GM18858 (cell line): ENCODE measurements around the gene LYSMD2.

Source experiments
- ATAC-seq: cut with Tn5 transposase; IDR thresholded peaks from one replicate; pipeline ENCODE4 v1.9.1; 2021; ENCODE audit not compliant: unreplicated experiment

The LYSMD2 gene

DNA sequence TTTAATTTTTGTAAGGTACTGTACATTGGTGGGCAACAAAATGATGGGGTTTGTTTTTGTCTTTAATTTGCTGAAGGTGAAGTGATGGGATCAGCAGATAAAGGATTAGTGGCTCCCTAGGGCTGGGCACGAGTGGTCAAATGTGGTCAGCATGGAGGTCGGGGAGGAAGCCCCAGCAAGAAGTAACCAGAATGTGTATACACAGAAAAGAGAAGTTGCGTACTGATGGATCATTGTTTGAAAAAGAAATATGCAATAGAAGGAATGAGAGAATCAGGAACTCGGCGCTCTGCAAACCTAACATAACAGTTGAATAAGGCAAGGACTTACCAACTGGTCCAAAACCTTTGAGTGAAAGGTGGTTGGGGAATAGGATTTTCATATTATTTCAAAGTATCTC is 15.4 kb upstream of the LYSMD2 start:
- ATAC-seq = no peak

DNA sequence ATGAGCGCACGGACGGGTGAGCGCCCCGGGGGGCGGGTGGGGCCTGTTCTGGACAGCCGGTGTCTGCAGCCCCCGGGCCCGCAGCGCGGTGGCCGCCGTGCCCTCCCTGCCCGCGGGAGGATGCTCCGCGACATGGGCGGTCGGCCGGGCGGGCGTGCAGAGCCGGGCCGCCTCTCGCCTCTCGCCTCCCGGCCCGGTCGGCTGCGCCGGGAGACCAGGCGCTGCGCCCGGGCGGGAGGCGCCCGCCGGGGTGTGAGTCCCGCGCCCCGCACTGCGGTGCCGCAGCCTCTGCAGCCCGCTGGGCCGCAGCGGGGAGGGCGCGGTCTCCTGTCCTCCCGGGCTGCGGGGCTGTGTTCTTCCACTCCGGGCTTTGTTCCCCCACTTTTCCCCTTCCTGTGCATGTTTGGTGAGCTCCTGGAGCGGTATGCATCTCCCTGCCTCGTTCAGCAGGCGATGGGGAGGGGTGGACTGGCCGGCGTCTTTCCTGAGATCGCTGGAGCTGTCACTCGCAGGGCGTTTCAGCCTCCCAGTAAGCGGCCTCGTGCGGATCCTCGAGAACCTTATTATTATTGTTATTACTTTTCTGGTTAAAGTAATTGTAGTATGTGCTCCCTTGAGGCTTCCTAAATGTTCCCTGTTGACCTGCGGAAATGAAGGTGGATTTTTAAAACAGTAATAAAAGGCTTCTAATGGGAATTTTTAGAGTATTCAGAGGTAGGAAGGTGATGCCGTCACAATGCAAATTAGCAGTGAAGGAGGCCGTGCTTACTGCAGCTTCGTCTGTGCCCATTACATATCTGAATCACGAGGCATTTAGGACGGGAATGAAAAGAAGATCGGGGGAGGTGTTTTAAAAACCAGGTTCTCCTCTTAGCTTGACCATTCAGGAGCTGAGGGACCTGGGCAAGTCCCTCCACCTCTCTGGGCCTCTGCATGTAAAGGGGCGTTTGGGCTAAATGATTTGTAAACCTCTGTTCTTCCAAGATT is 14.5 kb upstream of the LYSMD2 start:
- ATAC-seq = peak; percentile 27

DNA sequence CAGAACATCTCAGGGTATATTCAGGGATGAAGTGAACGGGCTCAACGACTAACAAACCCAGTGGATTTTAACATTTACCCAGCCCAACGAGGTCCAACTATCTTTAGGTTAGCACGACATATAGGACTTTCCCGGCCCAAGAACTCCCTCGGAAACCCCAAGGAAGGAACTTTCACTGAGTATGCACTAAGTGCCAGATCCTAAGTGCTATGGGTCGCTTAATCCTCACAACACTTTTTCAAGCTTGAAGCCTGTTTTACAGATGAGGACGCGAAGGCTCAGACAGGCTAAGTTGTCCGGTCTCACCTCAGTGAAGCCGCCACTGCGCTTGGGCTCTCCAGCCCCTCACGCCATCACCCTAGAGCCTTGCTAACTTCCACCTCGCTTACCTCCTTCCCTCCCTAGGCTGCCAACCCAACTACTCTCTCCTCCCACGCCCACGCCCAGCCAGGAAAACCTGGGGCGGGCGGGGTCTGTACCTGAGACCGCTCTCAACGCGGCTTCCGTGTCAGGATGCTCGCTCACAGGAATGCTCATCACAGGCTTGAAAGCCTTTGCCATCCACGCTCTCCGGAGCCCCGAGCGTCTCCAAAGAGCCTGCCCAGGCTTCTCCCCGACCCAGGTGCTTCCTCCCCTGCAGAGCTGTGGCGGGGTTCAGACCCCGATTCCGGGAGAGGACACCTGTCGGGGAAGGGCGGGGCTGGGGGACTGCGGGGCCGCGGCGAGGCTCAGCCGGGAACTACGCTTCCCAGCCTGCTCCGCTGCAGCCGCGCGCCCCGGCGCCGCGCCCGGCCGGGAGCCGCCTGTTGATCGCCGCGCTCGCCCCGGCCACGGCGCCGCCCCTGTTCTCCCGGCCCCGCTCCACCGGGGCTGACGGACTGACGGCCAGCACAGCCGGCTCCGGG is 13.6 kb upstream of the LYSMD2 start, which contains the start of gene TMOD2:
TSS of gene TMOD2 (plus strand) at position 806 of the 905 bp plus-strand sequence. CDS start 14,845 bp downstream, outside the sequence.
- peak; percentile 52 for ATAC-seq

DNA sequence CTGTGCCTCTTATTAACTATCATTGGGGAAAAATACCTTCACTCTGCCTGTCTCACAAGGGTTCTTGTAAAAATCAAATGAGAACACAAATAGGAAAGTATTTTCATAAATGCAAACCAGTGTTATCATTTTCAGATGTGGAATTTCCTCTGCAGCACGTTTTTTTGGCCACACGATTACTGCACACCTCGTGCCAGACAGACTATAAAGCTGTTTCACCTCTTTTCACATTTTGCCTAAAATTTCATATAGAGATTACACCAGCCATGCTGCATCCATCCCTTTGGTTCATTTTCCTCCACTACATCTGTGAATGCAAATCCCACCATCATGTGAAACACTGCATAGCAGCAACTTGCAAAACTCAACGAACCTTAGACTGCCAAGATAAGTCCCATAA is 12.7 kb upstream of the LYSMD2 start:
- no peak for ATAC-seq

DNA sequence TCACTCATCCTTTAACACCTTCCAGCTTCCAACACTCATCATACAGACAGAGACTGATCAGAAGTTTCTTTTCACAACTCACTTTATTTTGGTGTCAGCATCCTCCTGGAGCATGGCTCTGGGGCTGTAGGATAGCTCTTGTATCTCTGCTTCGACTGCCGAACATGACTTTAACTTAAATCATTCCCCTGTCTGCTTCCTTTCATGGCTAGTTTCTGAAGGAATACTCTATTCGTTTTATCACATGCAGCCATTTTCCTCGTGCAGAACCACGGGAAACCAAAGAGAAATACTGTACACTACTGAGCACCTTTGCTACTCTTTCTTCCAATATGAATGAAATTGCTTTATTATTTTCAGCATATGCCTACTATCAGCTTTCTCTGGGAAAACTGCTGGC is 11.9 kb upstream of the LYSMD2 start:
- no peak for ATAC-seq

DNA sequence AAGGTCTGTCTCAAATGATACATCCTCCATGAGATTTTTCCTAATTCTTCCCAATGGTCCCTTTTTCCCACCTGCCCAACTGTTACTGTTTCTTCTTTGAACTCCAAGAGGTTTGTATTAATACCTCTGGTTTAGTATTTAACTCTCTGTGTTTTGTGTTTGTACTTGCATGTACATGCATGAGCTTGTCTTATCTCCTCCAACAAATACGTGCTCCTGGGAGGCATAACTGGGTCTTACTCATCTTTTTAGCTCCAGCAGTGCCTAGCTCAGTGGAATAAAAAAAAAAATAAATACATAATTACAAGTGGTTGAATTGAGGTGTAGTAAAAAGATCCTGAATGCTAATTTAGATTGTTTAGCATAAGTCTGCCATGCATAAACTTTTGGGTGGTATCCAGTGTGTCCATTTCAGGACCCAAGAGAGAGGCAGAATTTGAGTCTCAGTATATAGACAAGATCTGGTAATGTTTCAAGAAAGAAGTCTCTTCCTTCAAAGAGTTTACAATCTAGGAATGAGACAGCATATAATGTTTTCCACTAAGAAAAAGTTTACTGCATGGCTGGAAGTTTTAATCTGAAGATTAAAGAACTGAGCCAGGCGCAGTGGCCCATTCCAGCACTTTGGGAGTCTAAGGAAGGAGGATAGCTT is 1.7 kb upstream of the LYSMD2 start:
- no peak for ATAC-seq

DNA sequence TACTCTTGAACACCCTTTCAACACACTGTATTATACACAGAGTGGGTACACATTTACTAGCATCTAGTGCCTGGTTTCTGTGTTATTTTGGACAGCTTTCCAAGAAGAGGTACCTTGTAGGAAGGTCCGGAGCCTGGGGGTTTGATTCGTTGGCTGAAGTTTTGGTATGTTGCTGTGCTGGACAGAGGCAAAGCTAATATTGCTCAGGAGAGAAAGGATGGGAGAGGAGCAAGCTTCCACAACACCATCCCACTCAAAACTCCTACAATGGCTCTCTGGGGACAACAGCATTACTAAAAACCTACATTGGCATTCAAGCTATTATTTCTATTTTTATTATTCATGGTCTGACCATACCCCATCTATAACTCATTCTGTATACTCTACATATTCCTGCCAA is 1.1 kb upstream of the LYSMD2 start:
- ATAC-seq = no peak

DNA sequence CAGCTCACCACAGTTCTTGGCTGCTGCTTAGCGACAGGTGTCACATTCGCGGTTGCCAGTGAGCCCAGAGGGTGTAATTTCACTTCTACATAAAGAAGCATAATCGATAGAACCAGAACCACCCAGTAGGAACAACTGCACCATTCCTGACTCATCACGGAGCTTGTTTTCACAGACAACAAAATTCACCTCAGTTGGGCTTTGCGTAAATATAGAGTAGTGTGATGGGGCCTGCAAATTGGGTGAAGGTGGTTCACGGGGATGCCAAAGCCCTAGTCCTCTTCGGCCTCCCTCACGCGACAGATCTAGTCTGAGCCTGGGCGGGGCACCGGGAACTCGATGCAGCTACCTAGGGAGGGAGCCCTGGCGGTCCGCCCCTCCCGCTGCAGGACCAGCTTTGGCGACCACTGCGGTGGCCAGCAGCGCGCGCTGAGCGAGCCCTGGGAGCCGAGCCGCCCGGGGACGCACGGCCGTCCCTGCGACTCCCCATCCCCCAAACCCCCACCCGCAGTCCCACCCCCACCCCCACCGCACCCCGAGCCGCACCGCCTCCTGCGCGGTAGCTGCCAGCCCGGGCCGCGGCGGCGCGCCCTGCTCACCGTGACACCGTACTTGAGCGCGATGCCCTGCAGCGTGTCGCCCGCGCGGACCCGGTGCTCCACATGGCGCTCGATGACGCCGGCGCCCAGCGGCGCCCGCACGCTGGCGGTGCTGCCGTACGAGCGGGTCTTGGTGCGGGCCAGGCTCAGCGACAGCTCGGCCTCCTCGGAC is 519 bp downstream of the LYSMD2 start:
- no peak for ATAC-seq

DNA sequence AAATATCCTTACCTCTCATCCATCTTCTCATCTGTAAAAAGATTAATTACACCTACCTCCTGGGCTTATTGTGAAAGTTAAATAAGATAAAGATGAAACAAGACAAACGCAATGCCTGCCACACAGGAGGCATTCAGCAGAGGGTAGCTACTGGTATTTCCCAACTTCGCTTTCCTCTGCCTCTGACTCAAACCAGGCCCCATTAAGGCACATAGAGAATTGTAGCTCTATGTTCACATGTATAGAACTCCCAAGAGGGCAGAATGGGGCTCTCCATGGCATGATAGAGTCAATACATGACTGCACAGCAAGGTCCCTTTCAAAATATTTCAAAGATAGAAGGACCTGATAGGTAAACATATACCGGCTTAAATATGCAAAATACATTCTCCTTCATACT is 1.4 kb downstream of the LYSMD2 start:
- peak; percentile 23 for ATAC-seq

DNA sequence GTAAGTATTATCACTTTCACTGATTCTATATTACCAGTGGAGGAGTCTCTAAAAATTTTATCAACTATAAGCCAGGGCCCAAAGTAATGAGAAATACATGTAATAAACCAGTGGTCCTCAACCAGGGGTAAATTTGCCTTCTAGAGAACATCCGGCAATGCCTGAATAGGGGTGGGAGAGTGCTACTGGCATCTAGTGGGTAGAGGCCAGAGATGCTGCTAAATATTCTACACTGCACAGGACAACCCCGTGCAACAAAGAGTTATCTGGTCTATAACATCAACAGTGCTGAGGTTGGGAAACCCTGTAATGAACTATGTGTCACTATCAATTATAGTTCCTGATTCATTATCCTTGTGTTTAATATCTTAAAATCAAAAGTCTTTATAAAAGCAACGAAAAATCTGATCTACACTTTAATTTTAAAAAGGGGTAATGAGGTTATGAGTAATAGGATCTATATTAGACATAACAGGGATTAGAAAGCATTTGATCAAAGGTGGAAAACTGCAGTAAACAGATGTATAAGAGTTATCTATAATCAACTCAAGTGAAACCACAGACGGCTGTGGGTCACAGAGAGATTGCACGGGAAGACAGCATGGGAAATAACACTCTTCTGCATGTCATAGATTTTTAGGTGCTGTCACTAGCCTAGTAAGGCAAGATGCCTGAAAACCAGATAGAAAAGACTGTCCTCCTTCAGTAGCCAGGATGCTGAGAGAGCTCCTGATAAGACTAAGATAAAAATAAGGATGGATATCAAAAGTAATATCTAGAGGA is 2.0 kb downstream of the LYSMD2 start:
- no peak for ATAC-seq

DNA sequence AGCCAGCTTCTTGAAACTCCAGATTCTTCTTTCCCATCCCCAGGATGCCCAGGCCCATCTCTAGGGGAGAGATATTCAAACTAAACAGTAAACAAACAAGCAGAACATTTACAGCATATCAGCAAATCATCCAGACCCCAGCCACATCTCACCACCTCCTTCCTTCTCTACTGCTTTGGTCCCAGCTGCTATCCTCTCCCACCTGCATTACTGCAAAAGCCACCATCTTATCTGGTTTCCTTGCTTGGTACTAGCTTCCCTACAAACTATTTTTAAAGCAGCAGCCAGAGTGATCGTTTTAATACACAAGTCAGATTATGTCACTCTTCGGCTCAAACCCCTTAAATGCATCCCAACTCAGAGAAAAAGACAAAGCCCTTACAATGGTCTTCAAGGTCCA is 4.8 kb downstream of the LYSMD2 start:
- no peak for ATAC-seq

DNA sequence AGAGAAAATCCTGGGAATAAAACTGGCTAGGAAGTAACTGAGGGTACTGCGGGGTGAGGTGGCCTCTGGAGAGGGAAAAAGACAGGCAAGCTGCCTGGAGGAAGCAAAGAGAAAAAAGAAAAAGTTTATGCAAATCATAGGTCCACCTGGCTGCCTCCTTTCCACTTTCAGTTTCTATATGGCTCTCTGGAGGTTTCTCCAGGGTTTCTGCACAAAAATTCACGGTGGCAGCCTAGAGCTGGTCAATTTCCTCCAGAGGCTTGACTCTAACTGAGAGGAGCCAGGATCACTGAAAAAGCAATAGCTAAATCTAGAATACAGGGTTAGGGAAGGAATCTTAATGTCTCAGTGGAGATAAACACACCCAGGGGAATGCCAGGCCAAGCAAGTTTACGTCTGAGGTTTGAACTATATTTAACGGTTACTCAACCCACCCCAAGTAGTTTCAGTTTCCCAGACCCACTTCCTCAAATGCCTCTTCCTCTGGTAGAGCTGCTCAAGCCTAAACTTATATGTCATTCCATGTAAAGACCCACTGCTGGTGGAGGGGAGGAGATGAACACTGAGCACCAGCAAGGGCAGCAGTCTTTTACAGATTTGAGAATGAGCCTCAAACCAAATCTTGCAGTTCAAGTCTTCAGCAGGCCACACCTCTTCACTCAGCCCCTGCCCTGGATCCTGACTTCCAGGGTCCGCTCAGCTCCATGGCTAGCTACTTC is 5.7 kb downstream of the LYSMD2 start:
- peak; percentile 58 for ATAC-seq

DNA sequence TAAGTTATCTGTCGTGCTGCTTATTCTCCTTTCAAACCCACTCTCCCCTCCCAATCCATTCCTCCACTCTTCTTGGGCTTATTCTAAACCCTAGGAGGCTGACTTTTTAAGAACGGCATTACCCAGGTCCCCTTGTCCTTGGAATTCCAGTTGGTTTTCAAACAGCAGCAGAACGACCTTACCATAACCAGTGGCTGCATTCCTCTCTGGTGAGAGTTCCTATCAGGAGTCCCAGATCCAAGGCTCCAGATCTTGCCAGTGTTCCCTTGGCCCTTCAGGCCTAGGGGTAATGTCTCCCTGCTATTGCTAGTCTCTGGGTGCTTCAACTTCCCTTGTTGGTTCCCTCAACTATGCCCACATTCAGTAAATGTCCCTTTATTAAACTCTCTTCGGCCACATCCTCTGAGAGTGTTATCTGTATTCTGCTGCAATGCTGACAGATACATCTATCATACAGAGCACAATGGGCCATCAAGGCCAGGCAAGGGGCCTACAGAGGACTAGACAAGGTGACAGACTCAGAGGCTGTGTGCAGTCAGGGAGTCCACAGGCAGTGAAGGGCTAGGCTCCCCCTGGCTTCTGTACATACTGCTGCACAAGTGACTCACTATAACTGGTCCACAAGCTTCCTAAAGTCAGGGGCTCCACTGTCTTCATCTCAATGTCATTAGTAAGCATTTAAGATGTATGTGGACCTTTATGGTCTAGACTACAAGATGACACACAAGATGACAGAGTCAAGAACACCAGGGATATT is 10.1 kb downstream of the LYSMD2 start:
- ATAC-seq = no peak

DNA sequence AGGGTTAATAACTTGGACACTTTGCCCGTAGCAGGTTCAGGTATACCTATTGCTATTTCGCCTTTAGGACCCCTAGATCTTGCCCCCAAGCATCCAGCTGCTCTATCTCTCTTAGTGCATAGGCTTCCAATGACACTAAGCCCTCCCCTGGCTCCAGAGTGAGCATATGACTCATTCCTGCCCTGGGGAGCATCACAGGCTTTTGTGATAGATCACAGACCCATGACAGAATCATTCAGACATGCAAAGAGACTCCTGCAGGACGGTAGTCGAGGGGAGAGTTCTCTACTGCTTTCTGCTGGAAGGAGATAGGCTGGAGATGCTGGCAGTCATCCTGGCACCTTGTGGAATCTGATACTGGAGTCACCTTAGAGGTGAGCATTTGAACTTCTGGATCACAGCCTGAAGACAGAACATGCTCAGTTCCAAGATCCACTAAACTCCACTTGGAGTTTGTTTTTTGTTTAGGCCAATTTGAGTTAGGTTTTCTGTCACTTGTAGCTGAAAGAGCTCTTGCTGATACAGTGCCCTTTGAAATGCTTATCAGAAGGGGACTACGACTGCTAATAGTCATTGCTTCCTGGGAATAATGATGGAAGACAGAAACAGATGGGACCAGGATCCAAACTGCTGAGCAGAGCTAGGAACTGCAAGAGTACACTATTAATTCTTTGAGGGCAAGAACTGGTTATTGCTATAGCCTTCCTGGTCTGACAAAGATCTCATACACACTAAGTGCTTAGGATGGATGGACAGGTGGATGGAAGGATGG is 11.0 kb downstream of the LYSMD2 start:
- ATAC-seq = peak; percentile 88

DNA sequence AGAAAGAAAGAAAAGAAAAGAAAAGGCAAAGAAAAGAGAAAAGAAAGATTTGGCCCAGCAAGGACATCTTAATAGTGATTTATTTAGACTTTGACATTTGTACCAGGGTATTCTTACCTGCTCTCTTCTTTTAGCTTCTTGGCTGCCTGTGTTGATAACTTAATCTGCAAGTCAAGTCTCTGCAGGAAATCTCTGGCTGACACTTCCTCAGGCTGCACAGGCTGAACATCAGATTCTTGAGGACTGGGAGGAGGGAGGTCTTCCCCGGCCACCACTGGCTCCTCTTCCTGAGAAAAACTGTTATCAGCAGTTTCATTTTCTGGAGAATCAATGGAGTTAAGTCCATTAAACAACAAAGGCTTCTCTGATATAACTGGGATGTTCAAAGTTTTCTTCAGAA is 12.8 kb downstream of the LYSMD2 start:
- no peak for ATAC-seq

DNA sequence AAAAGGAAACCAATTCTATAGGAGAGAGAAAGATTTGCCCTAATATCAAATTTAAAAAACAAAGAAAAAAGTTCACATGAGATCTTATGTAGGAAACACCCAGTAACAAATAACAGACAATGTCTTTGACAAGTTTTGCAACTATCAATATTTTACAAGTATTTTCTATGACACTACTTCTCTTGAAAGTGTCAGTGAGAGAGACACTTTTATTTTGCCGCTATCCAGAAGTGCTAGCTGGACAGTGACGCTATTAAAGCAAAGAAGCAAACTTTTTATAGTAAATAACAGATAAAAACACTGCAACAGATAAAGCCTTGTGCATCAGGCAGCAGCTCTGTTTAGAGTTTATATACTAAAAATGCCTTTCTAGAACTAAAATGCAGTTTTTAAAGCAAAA is 13.3 kb downstream of the LYSMD2 start:
- ATAC-seq = no peak

DNA sequence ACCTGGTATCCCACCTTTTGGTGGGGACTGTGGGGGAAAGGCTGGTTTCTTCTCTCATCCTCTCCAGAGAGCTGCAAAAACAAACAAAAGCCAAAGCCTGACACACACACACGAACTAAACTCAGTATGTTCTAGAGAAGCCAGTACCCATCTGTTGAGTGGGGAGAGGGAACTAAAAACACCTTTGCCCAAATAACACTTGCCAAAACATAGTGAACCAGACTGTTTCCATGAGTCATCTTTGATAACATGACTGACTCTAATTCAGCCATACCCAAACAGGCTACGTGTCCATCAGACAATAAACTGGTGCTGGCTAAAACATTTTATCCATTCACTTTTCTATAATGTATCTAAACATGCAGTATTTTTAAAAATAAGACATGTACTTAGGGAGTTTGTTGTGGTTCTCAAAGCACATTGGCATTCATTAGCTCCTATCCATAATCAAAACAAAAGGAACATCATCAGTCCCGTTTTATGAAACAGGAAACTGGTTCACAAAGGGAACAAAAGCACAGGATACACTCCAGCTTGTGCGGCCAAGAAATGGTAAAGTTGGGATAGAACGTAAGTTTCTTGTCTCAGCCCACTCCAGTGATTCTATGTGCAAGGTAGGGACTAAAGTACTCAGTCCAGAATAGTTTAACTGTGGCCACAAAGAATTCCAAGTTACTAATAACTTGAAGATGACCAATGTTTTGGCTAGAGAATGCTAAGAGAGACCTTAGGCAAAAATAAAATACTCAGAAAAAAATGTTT is 16.1 kb downstream of the LYSMD2 start:
- no peak for ATAC-seq
